Femur (tissue), 1 donor: ENCODE data around the gene MYOZ3.

Experiments used
- DNase-seq: peaks from one replicate; pipeline ENCODE4 v3.0.0-alpha.2; 2017

MYOZ3 gene

DNA sequence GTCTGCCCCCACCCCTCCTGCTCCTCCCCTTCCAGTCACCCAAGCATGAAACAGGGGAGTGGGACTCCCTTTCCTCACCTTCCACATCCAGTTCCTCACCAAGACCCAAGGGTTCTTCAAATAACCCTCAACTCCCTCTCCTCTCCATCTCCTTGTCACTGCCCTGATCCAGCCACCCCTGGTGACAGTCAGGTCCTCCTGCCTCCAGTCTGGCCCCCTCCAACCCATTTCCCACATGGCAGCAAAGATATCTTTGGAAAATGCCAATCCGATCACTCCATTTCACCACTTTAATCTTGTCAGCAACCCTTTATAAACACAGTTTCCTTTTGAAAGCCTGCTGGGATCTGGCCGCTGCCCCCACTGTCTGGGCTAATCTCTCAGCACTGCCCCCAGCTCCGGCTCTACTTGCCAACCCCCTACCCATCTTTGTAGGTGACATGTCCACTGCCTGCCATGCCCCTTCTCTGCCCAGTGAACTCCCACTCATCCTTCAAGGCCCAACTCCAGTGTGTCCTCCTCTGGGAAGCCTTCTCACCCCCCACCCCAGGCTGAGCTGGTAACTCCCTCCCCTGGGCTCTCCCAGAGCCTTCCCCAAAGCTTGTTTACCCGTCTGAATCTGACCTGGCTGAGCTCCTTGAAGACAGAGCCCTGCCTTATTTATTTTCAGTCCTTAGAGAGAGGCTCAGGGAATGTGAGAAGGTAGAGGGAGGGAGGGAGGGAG, 781 bp upstream of the MYOZ3 start:
- no peak for DNase-seq

GRCh38 chr5:150661821-150662596, 958 bp downstream of the MYOZ3 start:
- DNase-seq = no peak

DNA sequence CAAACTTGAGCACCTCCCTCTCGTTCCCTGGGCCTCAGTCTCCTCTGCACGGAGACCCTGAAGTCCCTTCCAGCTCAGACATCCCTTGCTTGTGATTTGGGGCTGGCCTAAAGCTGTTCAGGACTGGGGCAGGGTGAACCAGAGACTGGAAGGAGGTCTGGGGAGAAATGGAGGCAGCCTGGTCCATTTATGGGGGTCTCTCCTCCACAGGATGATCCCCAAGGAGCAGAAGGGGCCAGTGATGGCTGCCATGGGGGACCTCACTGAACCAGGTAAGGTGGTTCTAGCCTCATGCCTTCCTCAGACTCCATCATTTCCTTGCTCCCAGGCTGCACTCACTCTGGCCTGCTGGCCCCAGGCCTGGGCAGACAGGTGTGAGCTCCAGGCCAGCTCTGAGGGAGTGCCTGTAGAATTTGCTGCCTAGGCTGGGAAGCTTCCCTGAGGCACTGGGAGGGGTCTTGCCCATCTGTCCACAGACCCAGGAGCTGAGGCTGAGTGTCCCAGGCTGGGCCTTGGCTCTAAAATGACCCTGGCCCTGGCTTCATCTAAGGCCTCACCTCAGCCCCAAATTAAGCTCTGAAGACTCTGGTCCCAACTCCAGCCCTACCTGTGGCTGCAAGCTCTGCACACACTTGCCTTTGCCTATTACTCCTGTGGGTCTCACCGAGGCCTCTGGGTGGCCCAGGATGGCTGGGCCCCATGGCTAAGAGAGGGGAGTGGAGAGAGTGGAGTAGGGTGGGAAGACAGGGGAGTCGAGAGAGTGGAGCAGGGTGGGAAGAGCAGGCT, 1.9 kb downstream of the MYOZ3 start:
- no peak for DNase-seq

- no peak for DNase-seq
Observed at GRCh38 chr5:150663936-150664335, 2.9 kb downstream of the MYOZ3 start.

GRCh38 chr5:150665044-150665443, 4.0 kb downstream of the MYOZ3 start:
- DNase-seq = no peak

GRCh38 chr5:150670275-150670947, 9.4 kb downstream of the MYOZ3 start:
- no peak for DNase-seq

- no peak for DNase-seq
Observed at GRCh38 chr5:150670948-150671310, 9.9 kb downstream of the MYOZ3 start.

GRCh38 chr5:150671509-150672236, 10.6 kb downstream of the MYOZ3 start:
- no peak for DNase-seq

- DNase-seq = peak; percentile 77
Observed at GRCh38 chr5:150672237-150672883, 11.3 kb downstream of the MYOZ3 start.

DNA sequence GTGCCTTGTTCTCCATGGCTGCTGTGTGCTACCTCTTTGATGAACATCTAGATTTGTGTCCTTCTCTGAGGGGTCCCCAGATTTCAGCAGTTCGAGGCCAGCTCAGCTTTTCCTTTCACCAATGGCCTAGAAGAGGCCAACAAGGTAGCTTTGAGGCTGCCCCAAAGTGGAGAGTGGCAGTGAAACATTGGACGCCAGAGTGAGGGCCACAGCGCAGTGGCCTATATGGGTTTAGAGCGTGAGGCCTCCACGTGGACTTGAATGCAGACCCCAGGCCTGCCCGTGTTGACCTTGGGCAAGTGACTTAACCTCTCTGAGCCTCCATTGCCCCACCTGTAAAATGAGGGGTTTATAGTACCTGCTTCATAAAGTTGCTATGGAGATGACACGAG, 11.8 kb downstream of the MYOZ3 start:
- DNase-seq = no peak

DNA sequence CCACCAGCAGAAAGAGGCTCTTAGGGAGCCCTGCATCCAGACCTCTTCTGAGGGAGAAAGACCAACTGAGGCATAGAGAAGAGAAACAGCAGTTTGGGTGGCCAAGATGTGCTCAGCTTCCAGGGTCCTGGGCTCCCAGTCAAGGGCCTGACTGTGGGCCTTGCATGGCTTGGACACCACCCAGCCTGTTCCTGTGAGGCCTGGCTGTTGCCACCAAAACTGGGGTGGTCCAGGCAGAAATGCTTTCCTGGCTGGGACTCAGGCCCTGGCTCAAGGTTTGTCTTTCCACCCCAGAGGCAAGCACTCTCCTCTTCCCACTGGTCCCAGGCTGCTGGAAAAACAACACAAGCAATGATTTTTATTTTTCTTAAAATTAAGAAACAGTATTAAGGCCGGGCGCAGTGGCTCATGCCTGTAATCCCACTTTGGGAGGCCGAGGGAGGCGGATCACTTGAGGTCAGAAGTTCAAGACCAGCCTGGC, 13.3 kb downstream of the MYOZ3 start:
- peak; percentile 91 for DNase-seq

GRCh38 chr5:150675069-150675468, 14.0 kb downstream of the MYOZ3 start:
- no peak for DNase-seq

GRCh38 chr5:150676578-150676977, 15.5 kb downstream of the MYOZ3 start:
- no peak for DNase-seq

GRCh38 chr5:150689120-150689519, 28.1 kb downstream of the MYOZ3 start:
- no peak for DNase-seq

GRCh38 chr5:150690760-150691159, 29.7 kb downstream of the MYOZ3 start:
- no peak for DNase-seq

- no peak for DNase-seq
Observed at GRCh38 chr5:150692276-150692675, 31.2 kb downstream of the MYOZ3 start.

DNA sequence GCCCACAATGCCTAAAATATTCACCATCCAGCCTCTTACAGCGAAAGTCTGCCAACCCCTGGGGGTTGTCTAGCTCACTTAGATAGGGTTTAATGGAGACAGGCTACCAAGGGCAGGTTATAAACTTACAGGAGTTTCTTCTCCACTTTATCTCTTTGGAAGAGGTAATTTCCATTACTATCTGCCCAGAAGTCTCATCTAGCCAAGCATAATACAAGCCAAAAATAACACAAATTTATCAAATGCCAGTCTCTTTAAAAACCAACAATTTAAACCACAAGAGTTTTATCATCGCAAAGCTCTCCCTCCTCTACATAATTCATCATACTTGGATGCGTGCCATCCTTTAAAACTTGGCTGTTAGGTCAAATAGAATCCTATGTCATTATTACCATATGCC, 33.6 kb downstream of the MYOZ3 start:
- DNase-seq = no peak

- DNase-seq = no peak
Observed at GRCh38 chr5:150700246-150700593, 39.2 kb downstream of the MYOZ3 start.

- peak; percentile 96 for DNase-seq
Observed at GRCh38 chr5:150700594-150701377, 39.7 kb downstream of the MYOZ3 start, which contains the start of gene RBM22. Gene RBM22 (minus strand): TSS chr5:150701062. CDS start chr5:150700985, 77 bp downstream.

- no peak for DNase-seq
Observed at GRCh38 chr5:150703762-150704161, 42.7 kb downstream of the MYOZ3 start.
